ENCODE data around the gene MC3R.

MC3R gene

GRCh38 chr20:56249956-56250355 lies 1.4 kb downstream of the MC3R start:
- DNase-seq (ENCODE audit: low read depth): no peak

- DNase-seq (ENCODE audit: low read depth): no peak
Observed at GRCh38 chr20:56257604-56258003, 9.1 kb downstream of the MC3R start.

- no peak for DNase-seq (ENCODE audit: low read depth)
Observed at GRCh38 chr20:56259948-56260347, 11.4 kb downstream of the MC3R start.

GRCh38 chr20:56268536-56268935 lies 20.0 kb downstream of the MC3R start:
- DNase-seq (ENCODE audit: low read depth): no peak

GRCh38 chr20:56271974-56272373 lies 23.4 kb downstream of the MC3R start:
- no peak for DNase-seq (ENCODE audit: low read depth)

GRCh38 chr20:56273491-56273890 lies 25.0 kb downstream of the MC3R start:
- no peak for DNase-seq (ENCODE audit: low read depth)

GRCh38 chr20:56274156-56274555 lies 25.6 kb downstream of the MC3R start:
- no peak for DNase-seq (ENCODE audit: low read depth)

- no peak for DNase-seq (ENCODE audit: low read depth)
Observed at GRCh38 chr20:56278196-56278595, 29.7 kb downstream of the MC3R start.

GRCh38 chr20:56285496-56285895 lies 37.0 kb downstream of the MC3R start:
- DNase-seq (ENCODE audit: low read depth): no peak

- DNase-seq (ENCODE audit: low read depth): no peak
Observed at GRCh38 chr20:56289652-56290051, 41.1 kb downstream of the MC3R start.

GRCh38 chr20:56299362-56299761 lies 50.8 kb downstream of the MC3R start:
- DNase-seq (ENCODE audit: low read depth): no peak
